ENCODE results near the gene ARNT2. TPM values are rescaled to one million over a fixed set of nuclear protein-coding genes. Genes with fewer than 3 reads are reported as not detected.

ARNT2 gene
- total RNA-seq, 1 donor from 2014 or later = 4.9 TPM

GRCh38 chr15:80612118-80612823 lies 208.1 kb downstream of the ARNT2 start:
- DNase-seq (ENCODE audit: missing footprints) = no peak
- no peak for ATAC-seq
- intact Hi-C loops (cut with DNase I) = no loop called here

- intact Hi-C loops (cut with DNase I) = no loop called here
- ATAC-seq = no peak
- no peak for DNase-seq (ENCODE audit: missing footprints)
These were observed 209.7 kb downstream of the ARNT2 start for GRCh38 chr15:80613762-80614365.

- intact Hi-C loops (cut with DNase I) = no loop called here
- no peak for ATAC-seq
These were observed 210.7 kb downstream of the ARNT2 start for GRCh38 chr15:80614711-80615360.

GRCh38 chr15:80615361-80615736 lies 211.2 kb downstream of the ARNT2 start:
- DNase-seq (ENCODE audit: missing footprints) (no peak), ATAC-seq (peak; percentile 20)
- intact Hi-C loops (cut with DNase I) = no loop called here

More at GRCh38 chr15:80614711-80615360, 210.7 kb downstream of the ARNT2 start:
- no peak for DNase-seq (ENCODE audit: missing footprints)

GRCh38 chr15:80615783-80616391 lies 211.7 kb downstream of the ARNT2 start:
- ATAC-seq = peak; percentile 64
- intact Hi-C loops (cut with DNase I) = no loop called here
- peak; percentile 77 for DNase-seq (ENCODE audit: missing footprints)

- intact Hi-C loops (cut with DNase I) = loop anchor here (2.0 kb wide), 1 partner anchor 158 kb away; no protein-coding TSS in a partner anchor
- ATAC-seq = no peak
- no peak for DNase-seq (ENCODE audit: missing footprints)
These were observed 214.7 kb downstream of the ARNT2 start for GRCh38 chr15:80618685-80619400.

GRCh38 chr15:80619680-80620079 lies 215.5 kb downstream of the ARNT2 start:
- intact Hi-C loops (cut with DNase I) = loop anchor here (2.0 kb wide), 1 partner anchor 157 kb away; no protein-coding TSS in a partner anchor
- no peak for DNase-seq (ENCODE audit: missing footprints)
- ATAC-seq = peak; percentile 50

- no peak for ATAC-seq
- DNase-seq (ENCODE audit: missing footprints) = no peak
- intact Hi-C loops (cut with DNase I) = no loop called here
These were observed 216.0 kb downstream of the ARNT2 start for GRCh38 chr15:80620141-80620540.

- DNase-seq (ENCODE audit: missing footprints) (no peak), ATAC-seq (no peak)
- intact Hi-C loops (cut with DNase I) = no loop called here
These were observed 216.7 kb downstream of the ARNT2 start for GRCh38 chr15:80620931-80621330.

- DNase-seq (ENCODE audit: missing footprints) = no peak
- no peak for ATAC-seq
- intact Hi-C loops (cut with DNase I) = no loop called here
These were observed 222.5 kb downstream of the ARNT2 start for GRCh38 chr15:80626643-80627120.

- DNase-seq (ENCODE audit: missing footprints) (no peak), ATAC-seq (no peak)
- intact Hi-C loops (cut with DNase I) = no loop called here
These were observed 225.2 kb downstream of the ARNT2 start for GRCh38 chr15:80629355-80629754.

GRCh38 chr15:80630981-80631380 lies 226.8 kb downstream of the ARNT2 start:
- ATAC-seq (no peak), DNase-seq (ENCODE audit: missing footprints) (no peak)
- intact Hi-C loops (cut with DNase I) = no loop called here

- no peak for ATAC-seq
- intact Hi-C loops (cut with DNase I) = no loop called here
- no peak for DNase-seq (ENCODE audit: missing footprints)
These were observed 229.0 kb downstream of the ARNT2 start for GRCh38 chr15:80633221-80633620.

GRCh38 chr15:80635953-80636352 lies 231.8 kb downstream of the ARNT2 start:
- DNase-seq (ENCODE audit: missing footprints) (no peak), ATAC-seq (peak; percentile 94)
- intact Hi-C loops (cut with DNase I) = loop anchor here (5.0 kb wide), 1 partner anchor 141 kb away; the partner anchor contains the start of gene CEMIP

GRCh38 chr15:80636675-80637074 lies 232.5 kb downstream of the ARNT2 start:
- intact Hi-C loops (cut with DNase I) = loop anchor here (5.0 kb wide), 1 partner anchor 141 kb away; the partner anchor contains the start of gene CEMIP
- peak; percentile 62 for ATAC-seq
- no peak for DNase-seq (ENCODE audit: missing footprints)

- ATAC-seq = no peak
- intact Hi-C loops (cut with DNase I) = loop anchor here (5.0 kb wide), 1 partner anchor 140 kb away; the partner anchor contains the start of gene CEMIP
- no peak for DNase-seq (ENCODE audit: missing footprints)
These were observed 233.6 kb downstream of the ARNT2 start for GRCh38 chr15:80637747-80638146.

- intact Hi-C loops (cut with DNase I) = loop anchor here (5.0 kb wide), 1 partner anchor 139 kb away; the partner anchor contains the start of gene CEMIP
- no peak for DNase-seq (ENCODE audit: missing footprints)
- ATAC-seq = no peak
These were observed 234.5 kb downstream of the ARNT2 start for GRCh38 chr15:80638553-80639167.

GRCh38 chr15:80639168-80639555 lies 235.0 kb downstream of the ARNT2 start:
- ATAC-seq = peak; percentile 44
- intact Hi-C loops (cut with DNase I) = loop anchor here (5.0 kb wide), 1 partner anchor 138 kb away; the partner anchor contains the start of gene CEMIP

More at GRCh38 chr15:80639168-80639555, 235.0 kb downstream of the ARNT2 start:
- no peak for DNase-seq (ENCODE audit: missing footprints)

Measured in Right ventricle myocardium inferior (tissue), 1 donor.